Inferior parietal cortex (tissue), 1 donor: ENCODE data around the gene FKBP1A.
A peak's percentile ranks its signal among the peaks of the same experiment; 100 is the strongest.

ENCODE experiments used
- DNase-seq: peaks from one replicate; pipeline ENCODE4 v3.0.0-alpha.2; 2016; ENCODE audit errors: extremely low spot score

FKBP1A gene

DNA sequence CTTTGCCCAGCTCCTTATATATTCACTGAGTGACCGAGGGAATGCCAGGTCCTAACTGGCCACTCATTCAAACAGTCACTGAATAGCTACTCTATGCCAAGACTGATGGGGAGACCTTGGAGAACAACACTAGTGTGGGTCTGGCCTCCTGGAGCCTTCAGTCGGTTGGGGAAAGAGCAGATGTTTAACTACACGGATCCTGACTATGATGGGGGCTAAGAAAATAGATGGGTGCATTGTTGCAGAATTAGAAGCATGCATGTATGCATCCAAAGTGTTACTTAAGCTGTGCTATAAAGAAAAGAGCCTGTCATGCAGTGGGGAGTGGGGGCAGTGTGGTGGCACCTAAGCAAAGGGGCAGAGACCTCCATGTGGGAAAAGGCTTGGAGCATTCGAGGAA lies 6.5 kb downstream of the FKBP1A start:
- DNase-seq, result no peak

DNA sequence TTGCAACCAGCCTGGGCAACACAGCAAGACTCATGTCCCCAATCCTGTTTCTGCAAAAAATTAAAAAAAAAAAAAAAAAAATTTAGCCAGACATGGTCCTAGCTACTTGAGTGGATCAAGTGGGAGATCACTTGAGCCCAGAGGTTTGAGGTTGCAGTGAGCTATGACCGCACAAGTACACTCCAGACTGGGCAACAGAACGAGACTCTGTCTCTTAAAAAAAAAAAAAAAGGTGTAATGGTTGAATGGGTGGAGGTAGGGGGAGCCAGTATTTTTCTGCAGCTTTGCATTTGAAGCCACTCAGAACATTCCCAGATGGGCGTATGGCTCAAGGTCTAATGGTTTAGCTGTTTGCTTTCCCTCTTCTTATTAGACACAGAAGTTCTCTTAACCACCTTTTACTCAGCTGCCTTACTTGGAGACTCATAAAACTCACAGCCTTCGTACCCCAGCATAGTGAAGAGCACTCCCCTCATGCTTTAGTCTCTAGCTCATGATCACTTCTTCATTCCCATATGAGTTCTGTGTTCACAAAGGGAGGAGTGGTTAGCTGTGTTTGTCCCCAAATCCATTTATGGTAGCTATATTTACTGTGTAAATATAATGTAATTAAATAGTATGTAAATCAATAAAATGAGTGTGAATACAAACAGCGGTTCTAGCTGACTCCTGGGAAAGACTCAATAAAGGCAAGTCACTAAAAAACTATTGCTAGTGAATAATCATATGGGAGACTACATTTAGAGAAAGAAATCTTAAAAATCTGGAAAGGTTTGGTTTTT lies 9.0 kb downstream of the FKBP1A start:
- DNase-seq, result no peak

DNA sequence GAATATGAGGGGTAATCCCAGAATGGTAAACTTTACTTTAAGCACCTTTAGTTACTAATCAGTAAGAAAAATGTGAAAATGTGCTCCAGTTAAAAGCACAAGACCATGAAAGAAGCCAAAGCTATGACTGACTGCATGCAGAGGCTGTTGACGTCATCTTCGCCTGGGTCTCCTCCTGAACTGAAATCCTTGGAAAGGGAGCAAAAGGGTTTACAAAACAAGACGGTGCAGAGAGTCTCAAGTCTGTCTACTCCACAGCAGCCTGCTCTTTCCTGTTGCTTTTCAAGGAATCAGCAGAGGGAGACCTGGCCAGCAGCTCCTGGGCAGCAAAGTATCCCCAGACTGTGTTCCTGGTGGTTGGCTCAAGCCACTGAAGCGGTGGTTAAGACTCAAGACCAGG lies 10.2 kb downstream of the FKBP1A start:
- DNase-seq, result no peak

DNA sequence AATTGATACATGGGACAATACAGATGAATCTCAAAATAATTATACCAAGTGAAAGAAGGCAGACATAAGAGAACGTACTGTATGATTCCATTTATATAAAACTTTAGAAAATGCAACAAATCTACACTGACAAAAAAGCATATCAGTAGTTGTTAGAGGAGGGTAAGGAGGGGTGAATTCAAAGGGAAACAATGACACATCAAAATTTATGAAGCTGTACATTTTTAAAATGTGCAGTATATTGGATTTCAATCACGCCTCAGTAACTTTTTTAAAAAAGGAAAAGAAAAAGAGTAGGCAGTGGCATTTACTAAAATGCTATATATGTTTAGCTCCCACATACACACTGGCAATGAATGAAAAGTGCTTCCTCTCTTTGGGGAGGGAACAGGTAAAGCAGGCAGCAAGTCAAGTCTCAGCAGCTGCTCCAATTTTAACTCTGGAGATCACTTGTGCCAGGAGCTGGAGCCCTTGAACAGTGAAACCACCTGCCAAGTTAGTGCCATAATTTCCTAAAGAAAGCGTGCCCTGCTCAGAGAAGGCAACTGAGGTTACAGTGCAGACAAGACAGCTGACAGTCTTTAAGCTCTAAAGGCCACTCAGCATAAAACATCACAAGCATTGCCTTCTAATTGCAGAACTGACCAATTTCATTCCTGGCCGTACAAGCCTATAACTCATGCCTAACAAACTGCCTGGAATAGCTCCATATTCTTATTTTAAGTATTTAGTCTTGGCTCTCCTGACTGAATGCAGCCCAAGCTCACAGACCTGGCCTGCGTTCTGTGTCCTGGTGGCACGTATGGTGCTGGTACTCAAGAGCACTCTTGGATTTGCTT lies 10.9 kb downstream of the FKBP1A start:
- no peak for DNase-seq

DNA sequence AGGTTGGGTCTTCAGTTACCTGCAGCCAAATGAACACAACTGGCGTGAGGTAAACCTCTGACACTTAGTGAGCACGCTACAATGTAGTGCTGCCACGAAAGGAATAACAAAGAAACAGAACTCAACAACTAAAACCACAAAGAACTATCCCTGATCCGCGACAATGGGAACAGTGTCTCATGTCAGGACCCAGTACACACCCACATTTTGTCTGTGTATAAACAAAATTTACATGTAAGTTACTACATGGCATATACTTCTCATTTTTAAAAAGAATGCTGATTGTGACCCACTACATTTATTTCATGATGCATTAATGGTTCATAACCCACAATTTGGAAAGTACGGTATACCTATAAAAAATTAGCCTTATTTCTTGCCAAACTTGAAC lies 14.1 kb downstream of the FKBP1A start:
- no peak for DNase-seq

DNA sequence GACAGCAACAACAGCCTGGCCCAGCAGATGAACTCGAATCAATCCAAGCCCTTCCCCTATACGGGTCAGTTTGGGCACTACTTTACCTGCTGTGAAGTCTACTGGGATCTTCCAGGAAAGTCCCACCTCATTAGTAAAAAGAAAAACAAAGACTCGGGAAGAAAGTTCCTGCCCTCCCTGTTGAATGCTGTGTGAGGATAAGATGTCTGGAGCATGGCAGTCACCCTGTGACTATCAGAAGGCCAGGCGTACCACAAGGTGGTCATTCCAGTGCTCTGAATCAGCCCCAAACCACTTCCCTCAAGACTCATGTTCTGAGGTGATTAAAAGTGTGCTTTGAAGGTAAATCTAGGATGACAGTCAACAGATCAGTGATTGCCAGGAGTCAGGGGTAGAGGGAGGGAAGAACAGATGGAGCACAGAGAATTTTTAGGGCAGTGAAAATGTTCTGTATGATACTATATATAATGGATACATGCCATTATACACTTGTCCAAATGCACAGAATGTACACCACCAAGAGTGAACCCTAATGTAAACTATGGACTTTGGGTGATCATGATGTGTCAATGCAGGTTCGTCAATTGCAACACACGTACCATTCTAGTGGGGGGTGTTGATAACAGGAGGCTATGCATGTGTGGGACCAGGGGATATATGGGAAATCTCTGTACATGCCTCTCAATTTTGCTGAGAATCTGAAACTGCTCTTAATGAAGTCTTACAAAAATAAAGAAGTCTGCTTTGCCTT lies 14.7 kb downstream of the FKBP1A start:
- DNase-seq, result no peak

DNA sequence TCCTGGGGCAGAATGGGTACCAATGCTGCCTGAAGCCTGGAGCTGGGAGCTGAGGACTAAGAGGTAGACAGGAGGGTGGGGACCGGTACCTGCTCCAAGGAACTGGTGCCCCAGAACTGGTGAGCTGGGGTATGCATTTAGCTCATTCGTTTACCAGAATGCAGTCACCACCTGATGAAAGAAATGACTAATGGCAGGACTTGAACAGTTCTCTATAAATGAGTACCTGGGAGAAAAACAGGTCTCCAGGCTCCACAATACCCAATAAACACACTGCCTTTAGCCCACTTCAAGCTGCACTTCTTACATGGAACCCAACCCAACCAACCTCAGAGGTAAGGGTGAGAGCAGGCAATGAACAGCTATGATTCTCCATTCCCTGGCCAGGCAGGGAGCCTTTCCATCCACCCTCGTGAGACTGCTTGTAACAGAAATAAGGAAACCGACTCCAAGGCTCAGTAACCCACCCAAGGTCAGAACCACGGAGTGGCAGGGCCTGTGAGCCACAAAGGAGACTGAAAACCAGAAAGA lies 15.4 kb downstream of the FKBP1A start:
- no peak for DNase-seq

DNA sequence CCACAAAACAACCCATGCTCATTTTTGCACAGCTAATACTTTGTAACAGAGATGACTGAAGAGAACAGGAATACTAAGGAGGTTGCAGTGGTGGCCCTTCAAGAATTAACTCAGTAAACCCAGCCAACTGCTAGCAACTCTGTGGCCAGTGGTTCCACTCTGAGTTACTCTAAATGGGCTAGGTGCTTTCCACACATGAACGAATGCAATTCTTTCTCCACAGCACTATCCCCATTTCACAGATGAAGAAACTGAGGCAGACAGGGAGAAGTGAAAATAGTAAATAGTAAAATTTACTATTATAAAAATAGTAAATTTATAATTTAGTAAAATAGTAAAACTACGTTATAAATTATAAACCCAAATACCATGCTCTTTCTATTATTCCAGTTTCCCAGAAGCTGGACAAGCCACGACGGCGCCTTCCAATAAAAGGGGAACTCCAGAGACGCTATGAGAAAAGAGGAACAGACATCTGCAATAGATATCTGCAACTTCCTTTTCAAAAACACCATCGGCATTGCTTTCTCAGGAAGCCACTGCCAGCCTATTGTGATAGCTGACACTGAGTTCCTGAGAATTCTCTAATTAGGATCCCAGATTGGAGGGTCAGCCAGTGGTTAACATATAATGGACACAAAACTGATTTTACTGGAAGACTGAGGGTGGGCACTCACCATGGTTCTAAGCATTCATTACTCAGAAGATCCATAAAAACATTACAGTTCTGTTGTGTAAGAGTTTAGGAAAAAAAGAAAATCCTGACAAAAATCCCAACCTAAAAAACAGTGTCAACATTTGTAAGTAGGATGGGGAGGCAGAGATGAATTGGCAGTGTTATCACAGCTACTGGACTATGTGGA lies 16.2 kb downstream of the FKBP1A start:
- no peak for DNase-seq

DNA sequence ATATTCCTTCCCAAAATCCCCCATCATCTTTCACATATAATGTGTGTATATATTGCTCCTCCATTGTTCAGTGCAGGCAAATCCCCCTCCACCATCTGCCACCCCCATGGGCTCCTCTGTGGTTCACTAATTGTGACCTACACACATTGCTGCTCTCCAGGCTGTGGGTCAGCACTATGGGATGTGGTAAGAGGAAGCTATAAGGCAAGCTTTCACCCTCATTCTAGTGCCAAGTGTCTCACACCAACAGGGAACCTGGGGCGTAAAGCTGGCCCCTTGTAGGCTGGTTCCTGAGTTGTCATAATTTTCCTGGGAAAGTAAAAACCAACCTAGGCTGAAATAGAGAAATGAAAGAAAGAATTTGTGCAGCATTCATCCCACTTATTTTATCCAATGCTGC lies 16.8 kb downstream of the FKBP1A start:
- DNase-seq, result no peak

DNA sequence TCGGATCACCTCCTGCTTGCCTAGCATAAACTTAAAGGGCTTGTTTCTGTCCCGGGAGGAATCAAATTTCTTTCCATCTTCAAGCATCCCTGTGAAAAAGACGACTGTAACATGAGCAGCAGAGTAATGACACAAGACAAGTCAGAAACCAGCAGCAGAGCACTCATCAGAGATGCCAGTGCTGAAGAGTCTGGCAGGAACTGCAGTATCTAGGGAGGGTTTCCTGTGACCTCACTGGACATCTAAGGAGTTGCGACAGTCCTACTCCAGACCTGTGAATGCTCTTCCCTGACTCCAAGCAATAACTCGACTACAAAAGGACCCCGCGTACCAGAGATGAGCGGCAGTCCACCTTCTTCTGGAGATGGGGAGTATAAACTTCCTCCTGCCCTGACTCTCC lies 17.3 kb downstream of the FKBP1A start:
- no peak for DNase-seq

DNA sequence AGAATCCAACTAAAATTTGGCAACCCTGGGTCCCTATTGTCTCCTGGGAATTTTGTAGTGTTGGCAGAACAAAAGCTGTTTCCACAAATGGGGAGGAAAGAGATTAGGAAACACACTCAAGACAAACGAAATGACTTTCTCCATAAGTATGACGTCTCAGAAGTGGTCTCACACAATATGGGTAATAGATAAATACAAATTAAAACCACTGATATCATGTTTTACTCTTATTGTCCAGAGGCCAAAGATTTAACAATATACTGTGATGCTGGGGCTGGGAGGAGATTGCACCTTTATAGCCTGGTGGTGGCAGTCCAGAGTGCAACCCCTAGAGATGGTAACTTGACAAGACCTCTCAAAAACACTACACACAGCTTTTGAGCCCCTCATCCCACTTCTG lies 18.6 kb downstream of the FKBP1A start:
- no peak for DNase-seq

DNA sequence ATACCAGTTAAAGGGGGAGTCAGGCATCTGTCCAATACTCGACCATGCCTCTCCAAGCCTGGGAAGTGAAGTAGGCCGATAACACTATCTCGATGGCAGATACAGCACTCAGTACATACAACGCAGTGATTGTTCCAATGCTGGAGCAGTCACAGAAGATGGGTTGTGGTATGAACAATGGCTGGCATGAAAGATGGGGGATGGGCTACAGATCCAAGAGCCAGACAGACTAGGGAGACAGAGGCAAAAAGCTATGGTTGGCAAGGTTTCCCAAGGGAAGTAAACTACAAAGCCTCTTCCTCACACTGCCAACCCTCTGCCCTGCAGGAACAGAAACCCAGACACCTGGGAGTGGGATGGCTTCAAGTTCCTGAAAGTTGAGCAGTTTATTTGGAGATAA lies 19.2 kb downstream of the FKBP1A start:
- DNase-seq, result peak; percentile 85

DNA sequence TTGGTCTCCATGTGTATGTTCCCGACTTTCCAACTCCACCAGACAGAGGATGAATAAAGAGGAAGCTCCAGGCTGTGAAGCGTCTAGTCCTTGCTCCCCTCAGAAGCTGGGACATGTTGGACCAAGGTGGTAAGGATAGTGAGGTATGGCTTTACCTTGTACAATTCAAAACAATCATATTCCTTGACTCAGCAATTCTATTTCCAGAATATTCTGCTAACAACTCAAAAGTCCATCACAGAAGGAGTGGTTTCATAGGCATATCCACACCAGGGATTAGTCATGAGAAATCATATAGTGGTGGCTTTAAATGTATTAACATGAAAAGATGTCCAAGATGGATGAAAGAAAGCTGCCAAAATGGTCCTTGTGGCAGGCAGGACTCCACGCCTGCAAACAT lies 19.8 kb downstream of the FKBP1A start:
- DNase-seq, result no peak

DNA sequence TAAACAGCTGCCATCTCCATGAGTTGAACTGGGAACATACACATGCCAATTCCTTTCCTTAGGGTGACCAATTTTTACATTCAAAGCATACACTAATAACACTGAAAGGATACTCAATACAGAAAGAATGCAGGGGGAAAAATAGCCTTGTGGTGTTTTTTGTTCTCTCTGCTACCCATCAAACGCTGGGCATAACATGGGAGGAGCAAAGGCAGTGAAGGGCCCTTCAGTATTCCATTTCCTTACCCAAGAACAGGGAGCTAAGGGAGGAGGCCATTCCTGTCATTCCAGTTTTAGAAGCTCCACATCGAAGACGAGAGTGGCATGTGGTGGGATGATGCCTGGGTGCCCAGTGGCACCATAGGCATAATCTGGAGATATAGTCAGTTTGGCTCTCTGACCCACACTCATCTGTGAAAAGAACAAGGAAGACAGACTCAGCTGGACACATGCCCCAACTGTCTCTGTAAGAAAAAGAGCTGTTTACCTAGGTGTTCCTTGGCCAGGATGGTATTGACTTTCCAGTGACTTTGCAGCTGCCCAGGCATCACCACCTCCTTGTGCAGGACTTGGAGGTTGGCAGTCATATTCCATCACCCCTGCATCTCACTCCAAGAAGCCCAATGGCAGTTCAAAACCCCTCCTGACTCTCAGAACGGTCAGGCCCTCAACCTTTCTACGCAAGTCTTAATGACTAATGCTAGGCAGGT lies 20.9 kb downstream of the FKBP1A start:
- DNase-seq, result no peak

DNA sequence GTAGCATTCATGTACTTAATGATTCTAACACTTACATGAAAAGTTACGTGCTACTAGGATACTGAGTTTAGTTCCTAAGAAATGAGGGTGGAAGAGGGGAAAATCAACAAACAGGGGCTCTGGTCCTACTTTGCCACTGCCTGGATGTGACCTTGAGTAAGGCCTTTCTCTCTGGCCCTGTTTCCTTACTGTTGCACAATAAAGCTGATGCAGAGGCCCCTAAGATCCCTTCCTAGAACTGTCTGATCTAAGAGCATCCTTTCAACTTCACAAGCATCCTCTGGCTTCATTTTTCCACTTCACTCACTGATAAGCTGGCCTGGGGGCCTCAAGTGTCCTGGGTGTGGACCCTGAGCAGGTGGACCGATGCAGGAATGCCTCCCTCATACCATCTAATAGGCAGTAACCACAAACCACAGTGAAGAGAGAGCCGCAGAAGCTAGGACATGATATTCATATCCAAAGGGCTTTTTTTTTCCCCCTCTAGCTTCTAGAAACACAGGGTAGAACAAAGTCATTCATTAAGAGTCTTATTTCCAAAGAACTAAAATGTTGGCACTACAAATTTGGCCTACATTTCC lies 21.6 kb downstream of the FKBP1A start:
- DNase-seq, result no peak

DNA sequence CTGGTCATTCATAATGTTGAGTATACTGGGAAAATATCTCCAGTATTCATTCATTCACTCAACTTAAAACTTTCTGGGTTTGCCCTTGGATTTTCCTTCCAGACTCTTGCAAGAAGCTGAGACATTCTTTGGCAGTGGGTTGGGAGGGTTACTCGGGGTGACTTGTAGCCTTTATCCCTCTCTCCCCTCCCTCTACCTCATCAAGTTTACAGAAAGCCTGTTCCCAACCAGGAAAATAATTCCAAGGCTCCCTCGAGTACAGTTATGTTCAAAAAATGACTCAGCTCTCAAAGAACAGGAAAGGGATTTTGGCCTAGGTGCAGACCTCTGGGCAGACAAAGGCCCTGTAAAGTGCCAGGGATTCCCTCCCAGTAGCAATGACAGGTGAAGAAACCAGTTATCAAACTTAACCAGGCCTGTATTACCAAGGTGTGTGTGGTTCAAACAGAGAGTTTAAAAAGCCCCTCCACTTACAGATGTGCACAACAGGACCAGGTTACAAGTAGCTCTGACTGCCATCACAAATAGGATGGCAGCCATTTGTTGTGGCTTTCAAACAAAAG lies 22.2 kb downstream of the FKBP1A start:
- no peak for DNase-seq

DNA sequence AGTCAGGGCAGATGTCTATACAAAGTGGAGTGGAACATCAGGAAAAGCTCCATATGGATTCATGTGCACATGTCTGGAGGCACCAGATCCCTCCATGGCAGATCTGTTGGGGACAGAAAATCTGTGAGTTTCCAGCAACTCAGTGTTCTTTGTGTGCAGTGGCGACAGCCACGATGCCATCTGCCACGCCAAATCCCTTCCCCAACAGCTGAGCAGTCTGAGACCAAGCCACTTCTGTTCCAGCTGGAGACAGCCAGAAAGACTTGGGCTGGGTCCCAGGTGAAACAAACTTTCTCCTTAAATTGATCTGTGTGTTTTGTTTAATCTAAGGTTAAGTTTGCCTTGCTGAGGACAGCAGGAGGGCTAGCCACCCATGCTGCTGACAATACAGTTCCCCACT lies 22.9 kb downstream of the FKBP1A start:
- peak; percentile 49 for DNase-seq

DNA sequence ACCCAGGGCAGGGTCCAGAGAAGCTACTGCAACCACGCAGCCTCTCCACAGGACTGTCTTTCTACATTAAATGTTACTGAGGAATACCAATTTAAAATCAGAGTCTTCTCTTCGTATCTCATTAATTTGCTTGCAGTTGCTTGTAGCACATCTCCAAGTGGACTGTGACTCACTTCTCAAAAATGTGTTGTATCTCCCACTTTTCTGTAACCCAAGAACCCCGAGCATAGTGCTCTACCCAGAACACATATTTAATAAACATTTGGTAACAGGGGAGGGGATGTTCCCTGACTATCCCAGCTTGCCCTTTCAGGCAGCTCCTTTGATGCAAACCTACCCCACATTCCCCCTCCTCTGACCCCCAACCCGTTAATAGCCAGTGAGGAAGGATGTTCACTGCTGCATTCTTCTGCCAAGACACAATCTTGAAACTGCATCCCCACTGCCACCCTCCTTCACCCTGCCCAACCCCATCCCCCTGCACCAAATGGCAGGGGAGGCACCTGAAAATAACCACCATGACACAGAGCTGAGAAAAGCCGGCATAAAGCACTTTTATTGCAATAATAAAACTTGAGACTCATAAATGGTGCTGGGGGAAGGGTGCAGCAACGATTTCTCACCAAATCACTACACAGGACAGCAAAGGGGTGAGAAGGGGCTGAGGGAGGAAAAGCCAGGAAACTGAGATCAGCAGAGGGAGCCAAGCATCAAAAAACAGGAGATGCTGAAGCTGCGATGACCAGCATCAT lies 24.2 kb downstream of the FKBP1A start:
- no peak for DNase-seq

DNA sequence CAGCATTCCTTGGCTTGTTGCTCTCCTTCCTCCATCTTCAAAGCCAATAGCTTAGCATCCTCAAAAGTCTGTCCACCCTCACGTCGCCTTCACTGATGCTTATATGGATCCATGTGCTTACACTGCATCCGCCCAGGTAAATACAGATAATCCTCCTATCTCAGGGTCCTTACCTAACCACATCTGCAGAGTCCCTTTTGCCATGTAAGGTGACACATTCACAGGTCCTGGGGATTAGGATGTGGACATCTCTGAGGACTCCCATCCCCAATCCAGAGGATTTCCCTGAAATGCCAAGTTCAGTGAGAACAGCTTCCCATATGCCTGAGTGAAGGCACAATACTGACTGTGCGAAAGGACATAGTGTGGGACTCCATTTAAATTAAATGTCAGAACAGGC lies 25.4 kb downstream of the FKBP1A start:
- no peak for DNase-seq
